Esophagus muscularis mucosa (tissue), 4 donors: ENCODE data around the gene CNTNAP4.

Experiments
- CTCF ChIP-seq, 3 experiments: fragments of 200-600 bp in 2 of 3; fragments of 450-650 bp in 1 of 3; sonication (generic) in 2 of 3; IDR thresholded peaks; one replicate each; pipeline ENCODE4 v1.5.1; 2017 to 2019; ENCODE audit warnings: antibody characterized with exemption in 3 of 3, mild to moderate bottlenecking in 2 of 3, moderate library complexity in 1 of 3
- EP300 ChIP-seq: sonication (generic); formaldehyde crosslinking; IDR thresholded peaks from one replicate; pipeline ENCODE4 v1.6.1; 2017; ENCODE audit warnings: antibody characterized with exemption
- POLR2A ChIP-seq: fragments of 450-650 bp; IDR thresholded peaks from one replicate; pipeline ENCODE4 v1.6.1; 2017; ENCODE audit warnings: antibody characterized with exemption, moderate library complexity, mild to moderate bottlenecking, low read depth
- POLR2AphosphoS5 ChIP-seq, 2 donors: sonication (generic); formaldehyde crosslinking; IDR thresholded peaks; one replicate each; pipeline ENCODE4 v1.6.1; 2017; ENCODE audit warnings: antibody characterized with exemption in 2 of 2

DNA sequence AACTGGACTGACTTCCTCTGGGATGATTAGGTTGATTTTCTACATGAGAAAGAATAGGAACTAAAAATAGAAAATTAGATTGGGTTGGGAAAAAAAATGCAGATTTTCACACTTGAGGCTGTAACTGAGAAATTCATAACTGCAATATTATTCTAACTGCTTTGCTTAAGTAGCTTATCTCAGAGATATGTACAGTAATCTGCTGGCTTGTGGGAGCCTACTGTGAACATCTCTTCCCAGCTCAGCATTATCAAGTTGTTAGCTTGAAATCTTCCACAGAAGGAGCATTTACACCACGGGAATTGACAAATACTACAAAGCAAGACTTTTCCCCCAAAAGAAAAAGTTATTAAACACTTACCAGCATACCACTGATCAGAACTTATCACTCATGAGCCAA, 58.9 kb downstream of the CNTNAP4 start:
- TF ChIP-seq POLR2A (no peak), CTCF (IDR thresholded peaks at IDR 0.05) (no peak), POLR2AphosphoS5 (IDR thresholded peaks at IDR 0.05) (no peak), EP300 (no peak)
